HG03521 (cell line): ENCODE data around the gene RPP21.
"Not testable (repeated sequence)": the region's sequence is repeated elsewhere in the genome, so short reads cannot be mapped to it uniquely, and the experiment has no call there.

Experiments used
- ATAC-seq: cut with Tn5 transposase; IDR thresholded peaks from one replicate; pipeline ENCODE4 v1.9.1; 2021; ENCODE audit warnings: mild to moderate bottlenecking, moderate library complexity; ENCODE audit not compliant: unreplicated experiment

RPP21 gene

DNA sequence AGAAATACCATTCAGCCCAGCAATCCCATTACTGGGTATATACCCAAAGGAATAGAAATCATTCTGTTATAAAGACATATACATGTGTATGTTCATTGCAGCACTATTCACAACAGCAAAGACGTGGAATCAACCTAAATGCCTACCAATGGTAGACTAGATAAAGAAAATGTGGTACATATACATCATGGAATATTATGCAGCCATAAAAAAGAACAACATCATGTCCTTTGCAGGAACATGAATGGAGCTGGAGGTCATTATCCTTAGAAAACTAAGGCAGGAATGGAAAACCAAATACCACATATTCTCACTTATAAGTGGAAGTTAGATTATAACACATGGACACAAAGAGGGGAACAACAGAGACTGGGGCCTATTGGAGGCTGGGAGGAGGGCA is 24.3 kb downstream of the RPP21 start:
- not testable (repeated sequence) for ATAC-seq

DNA sequence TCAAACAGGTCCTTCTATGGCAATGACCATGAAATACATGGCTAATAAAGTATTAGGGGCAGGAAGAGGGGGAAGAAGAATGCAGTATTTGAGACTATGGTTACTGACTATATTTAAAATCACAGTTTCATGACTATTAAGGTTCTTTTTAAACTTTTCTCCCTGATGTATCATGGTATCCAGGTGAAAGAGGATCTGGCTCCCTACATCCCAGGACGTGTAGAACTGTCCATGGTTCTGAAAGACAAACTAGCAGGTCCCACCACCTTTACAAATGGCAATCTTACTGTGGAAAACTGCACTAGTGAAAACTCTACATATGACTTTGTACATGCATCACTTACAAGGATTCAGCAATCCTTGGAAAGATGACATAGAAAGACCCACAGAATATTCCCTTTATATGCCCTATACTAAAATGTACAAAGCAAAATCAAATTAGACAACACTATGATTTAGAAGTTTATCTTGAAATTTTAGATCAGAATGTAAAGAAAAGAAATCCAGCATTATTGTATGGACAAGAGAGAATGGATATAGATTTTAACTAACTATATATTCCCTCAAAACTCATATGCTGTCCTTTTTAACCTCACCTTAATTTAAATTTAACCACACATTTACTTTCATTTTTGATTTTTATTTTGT is 33.5 kb downstream of the RPP21 start:
- no peak for ATAC-seq

DNA sequence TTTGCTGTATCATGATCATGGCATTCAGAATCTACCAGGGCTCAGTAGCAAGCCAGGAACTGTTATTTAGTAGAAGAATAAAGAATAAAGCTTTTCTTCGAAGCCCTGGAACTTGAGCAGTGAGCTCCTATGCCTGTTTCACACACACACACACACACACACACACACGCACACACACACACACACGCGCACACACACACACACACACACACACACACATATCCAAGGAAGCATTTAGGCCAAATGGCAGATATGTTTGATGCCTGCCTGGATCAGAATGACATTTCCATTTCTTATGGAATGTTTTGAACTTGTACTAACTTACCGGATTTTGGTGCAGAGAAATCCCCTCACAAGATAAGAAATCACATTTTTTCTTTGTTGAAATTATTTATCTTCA is 35.5 kb downstream of the RPP21 start:
- no peak for ATAC-seq

DNA sequence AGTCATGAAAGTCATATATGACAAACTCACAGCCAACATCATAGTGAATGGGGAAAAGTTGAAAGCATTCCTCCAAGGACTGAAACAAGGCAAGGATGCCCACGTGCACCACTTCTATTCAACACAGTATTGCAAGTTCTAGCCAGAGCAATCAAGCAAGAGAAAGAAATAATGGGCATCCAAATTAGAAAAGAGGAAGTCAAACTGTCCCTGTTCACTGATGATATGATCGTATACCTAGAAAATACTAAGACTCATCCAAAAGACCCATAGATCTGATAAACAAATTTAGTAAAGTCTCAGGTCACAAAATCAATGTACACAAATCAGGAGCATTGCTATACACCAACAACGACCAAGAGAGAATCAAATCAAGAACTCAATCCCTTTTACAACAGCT is 41.2 kb downstream of the RPP21 start:
- no peak for ATAC-seq

DNA sequence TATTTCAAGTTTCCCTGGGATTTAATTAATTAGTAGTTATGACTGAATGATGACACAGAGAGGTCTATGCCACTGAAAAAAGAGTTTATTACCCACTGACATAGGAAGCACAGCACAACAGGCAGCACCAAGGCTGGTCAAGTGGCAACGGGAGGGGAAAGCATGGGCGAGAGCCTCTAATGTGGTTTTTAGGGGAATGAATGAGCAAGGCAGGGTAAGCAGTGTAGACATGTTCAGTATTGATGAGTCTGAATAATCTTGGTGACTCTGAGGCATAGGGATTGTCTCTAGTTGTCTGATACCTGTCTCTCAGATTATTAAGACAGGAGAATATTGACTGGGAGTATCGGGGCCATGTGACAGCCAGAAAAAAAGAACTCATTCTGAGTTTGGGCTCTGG is 46.3 kb downstream of the RPP21 start:
- ATAC-seq = no peak

DNA sequence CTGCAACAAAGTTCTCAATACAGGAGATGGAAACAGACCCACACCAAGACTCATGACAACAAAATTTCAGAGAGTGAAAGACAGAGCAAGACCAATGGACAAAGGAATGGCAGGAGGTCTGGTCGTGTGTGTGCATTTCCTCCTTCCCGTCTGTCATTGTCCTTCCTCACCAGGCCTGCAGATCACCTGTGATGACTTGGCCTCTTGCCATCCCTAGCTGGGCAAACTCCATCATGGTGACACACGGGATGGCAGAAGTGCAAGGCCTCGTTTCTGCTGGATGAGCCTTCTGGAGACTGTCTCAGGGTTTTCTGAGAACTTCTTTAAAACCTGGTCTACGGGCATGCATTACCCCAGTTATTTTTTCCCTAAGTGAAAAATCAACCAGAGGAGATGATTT is 49.2 kb downstream of the RPP21 start:
- no peak for ATAC-seq
